CD8-positive, alpha-beta memory T cell (primary cell): Measurements from ENCODE around the gene CMYA5. TPM values are rescaled to one million over a fixed set of nuclear protein-coding genes. Genes with fewer than 3 reads are reported as not detected.
"Not testable (repeated sequence)": the region's sequence is repeated elsewhere in the genome, so short reads cannot be mapped to it uniquely, and the experiment has no call there.

Experiments used
- CTCF ChIA-PET: fragments of 350-600 bp; sonication (Branson Sonifier 250); formaldehyde crosslinking; loops from one replicate; lab custom pipeline; 2021; ENCODE audit warnings: antibody characterized with exemption; lab: Charles Lee
- POLR2A ChIA-PET: fragments of 350-600 bp; sonication (Branson Sonifier 250); formaldehyde crosslinking; loops from one replicate; lab custom pipeline; 2021; ENCODE audit warnings: antibody characterized with exemption; lab: Charles Lee
- DNase-seq, 5 donors: peaks; one replicate each; pipeline versions ENCODE4 v3.0.0 to v3.0.0-alpha.2; 2020 to 2022; ENCODE audit warnings: mixed read lengths in 1 of 5
- H3K27ac ChIP-seq: one replicate; pipeline ENCODE4 v1.7.0; 2013; ENCODE audit warnings: low read depth, mild to moderate bottlenecking, low read length, moderate library complexity
- H3K27me3 ChIP-seq: 2 replicates; pipeline ENCODE4 v1.7.0; 2013; ENCODE audit warnings: low read length, mild to moderate bottlenecking; ENCODE audit not compliant: insufficient read depth, poor library complexity, severe bottlenecking
- H3K36me3 ChIP-seq: 2 replicates; pipeline ENCODE4 v1.7.0; 2013; ENCODE audit warnings: mild to moderate bottlenecking, low read length, moderate library complexity; ENCODE audit not compliant: insufficient read depth
- H3K4me1 ChIP-seq: 2 replicates; pipeline ENCODE4 v1.7.0; 2013; ENCODE audit warnings: mild to moderate bottlenecking, low read length, moderate library complexity; ENCODE audit not compliant: insufficient read depth
- H3K4me3 ChIP-seq: 2 replicates; pipeline ENCODE4 v1.7.0; 2013; ENCODE audit warnings: mild to moderate bottlenecking, low read length
- H3K9me3 ChIP-seq: 2 replicates; pipeline ENCODE4 v1.7.0; 2013; ENCODE audit warnings: mild to moderate bottlenecking, low read length
- H3K27ac Mint-ChIP-seq, 8 donors: one replicate each; pipeline ENCODE4 v1.8.0; 2020 to 2021; ENCODE audit warnings: mixed read lengths in 8 of 8, mild to moderate bottlenecking in 6 of 8, inconsistent platforms in 3 of 8, moderate library complexity in 3 of 8
- H3K27me3 Mint-ChIP-seq, 2 donors: one replicate each; pipeline ENCODE4 v1.8.0; 2020 to 2021; ENCODE audit warnings: mixed read lengths in 2 of 2, mild to moderate bottlenecking in 1 of 2, moderate library complexity in 1 of 2
- H3K36me3 Mint-ChIP-seq, 3 donors: one replicate each; pipeline ENCODE4 v1.8.0; 2020 to 2021; ENCODE audit warnings: mixed read lengths in 3 of 3, inconsistent platforms in 1 of 3, mild to moderate bottlenecking in 1 of 3
- H3K4me1 Mint-ChIP-seq, 3 donors: one replicate each; pipeline ENCODE4 v1.8.0; 2020 to 2021; ENCODE audit warnings: mixed read lengths in 3 of 3, inconsistent platforms in 1 of 3, mild to moderate bottlenecking in 1 of 3
- H3K4me3 Mint-ChIP-seq, 7 donors: one replicate each; pipeline ENCODE4 v1.8.0; 2020 to 2021; ENCODE audit warnings: mixed read lengths in 7 of 7, mild to moderate bottlenecking in 6 of 7, moderate library complexity in 4 of 7, inconsistent platforms in 2 of 7
- H3K9me3 Mint-ChIP-seq, 5 donors: one replicate each; pipeline ENCODE4 v1.8.0; 2020 to 2022; ENCODE audit warnings: mixed read lengths in 5 of 5, mild to moderate bottlenecking in 3 of 5, moderate library complexity in 2 of 5, inconsistent platforms in 1 of 5
- polyA plus RNA-seq: library from polyadenylated mRNA; unstranded; fragments of 300-500 nt; fragmentation: Illumina TruSeq; gene quantifications from one replicate; pipeline ENCODE4 v1.2.3, GENCODE V29; 2021
- total RNA-seq, 2 experiments: library from RNA; stranded (reverse); gene quantifications; one replicate each; pipeline ENCODE4 v1.2.3, GENCODE V29; 2021

The CMYA5 gene
- total and polyA plus RNA-seq, 3 experiments from 2014 or later = 0.10 to 0.16 TPM; not detected in 1

DNA sequence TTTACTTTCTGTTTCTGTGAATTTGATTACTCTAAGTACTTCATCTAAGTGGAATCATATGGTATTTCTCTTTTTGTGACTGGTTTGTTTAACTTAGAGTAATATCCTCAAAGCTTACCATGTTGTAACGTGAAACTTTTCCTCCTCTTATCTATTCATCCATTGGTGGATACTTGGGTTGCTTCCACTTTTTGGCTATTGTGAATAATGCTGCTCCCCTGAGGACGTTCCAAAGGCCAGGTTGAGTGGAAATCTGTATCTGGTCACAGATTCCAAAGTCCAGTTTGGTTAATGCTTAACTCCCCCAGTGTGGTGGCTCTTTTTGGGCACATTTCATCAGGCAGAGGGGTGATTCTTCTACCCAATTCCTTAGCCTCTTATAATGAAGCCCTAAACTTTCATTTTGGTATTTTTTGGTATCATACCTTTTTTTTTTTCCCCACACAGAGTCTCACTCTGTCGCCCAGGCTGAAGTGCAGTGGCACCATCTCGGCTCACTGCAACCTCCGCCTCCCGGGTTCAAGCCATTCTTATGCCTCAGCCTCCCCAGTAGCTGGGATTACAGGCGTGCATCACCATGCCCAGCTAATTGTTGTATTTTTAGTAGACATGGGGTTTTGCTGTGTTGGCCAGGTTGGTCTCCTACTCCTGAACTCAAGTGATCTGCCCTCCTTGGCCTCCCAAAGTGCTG is 65.4 kb downstream of the CMYA5 start:
- Histone ChIP-seq H3K4me3 (no peak overlapping the region), H3K4me1 (no peaks in the 10 kb centered on the region), H3K36me3 (no peaks in the 10 kb centered on the region), H3K27ac (no peak overlapping the region), H3K9me3 (no peaks in the 10 kb centered on the region), H3K27me3 (no peaks in the 10 kb centered on the region)
- H3K4me1 Mint-ChIP-seq = peaks cover 0 to 3% (median 0%) of the 10 kb centered on the region in 3 donors
- peaks cover 16 to 32% of the 10 kb centered on the region in 2 donors for H3K27me3 Mint-ChIP-seq
- CTCF ChIA-PET = no interaction called here
- H3K36me3 Mint-ChIP-seq = peaks cover 0 to 5% (median 0%) of the 10 kb centered on the region in 3 donors
- H3K9me3 Mint-ChIP-seq = no peaks in the 10 kb centered on the region
- no peak overlapping the region for H3K4me3 Mint-ChIP-seq
- DNase-seq = no peak
- POLR2A ChIA-PET = no interaction called here
- H3K27ac Mint-ChIP-seq = no peak overlapping the region

DNA sequence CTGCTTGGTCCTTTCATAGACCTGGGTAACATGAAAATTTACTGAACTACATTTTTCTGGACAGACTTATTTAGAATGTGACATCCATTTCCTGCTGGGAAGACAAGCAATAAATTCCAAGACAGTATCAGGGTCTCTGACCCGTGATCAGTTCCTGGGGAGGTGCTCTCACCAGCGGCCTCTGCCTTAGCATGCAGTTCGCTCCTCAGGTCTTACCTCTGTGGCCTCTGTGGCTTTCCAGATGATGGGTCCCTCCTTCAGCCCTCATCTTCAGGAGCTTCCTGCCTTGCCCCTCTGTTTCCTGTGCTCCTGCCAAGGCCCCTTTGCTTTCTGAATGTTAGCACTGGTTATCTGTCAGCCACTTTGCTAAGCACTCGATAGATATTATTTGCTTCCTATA is 66.4 kb downstream of the CMYA5 start:
- Mint-ChIP-seq H3K9me3 (no peaks in the 10 kb centered on the region), H3K27me3 (peaks cover 14 to 26% of the 10 kb centered on the region in 2 donors), H3K27ac (no peak overlapping the region), H3K4me3 (no peak overlapping the region), H3K36me3 (peaks cover 0 to 5% (median 0%) of the 10 kb centered on the region in 3 donors), H3K4me1 (peaks cover 0 to 3% (median 0%) of the 10 kb centered on the region in 3 donors)
- no peak overlapping the region for H3K4me3 ChIP-seq
- H3K27ac ChIP-seq = no peak overlapping the region
- no peaks in the 10 kb centered on the region for H3K4me1 ChIP-seq
- CTCF ChIA-PET = no interaction called here
- no peak for DNase-seq
- POLR2A ChIA-PET = no interaction called here
- no peaks in the 10 kb centered on the region for H3K36me3 ChIP-seq
- H3K9me3 ChIP-seq = no peaks in the 10 kb centered on the region
- no peaks in the 10 kb centered on the region for H3K27me3 ChIP-seq

GRCh38 chr5:79759436-79759835 is 69.8 kb downstream of the CMYA5 start:
- peaks cover 1 to 5% of the 10 kb centered on the region in 2 donors for H3K27me3 Mint-ChIP-seq
- Histone ChIP-seq H3K27me3 (no peaks in the 10 kb centered on the region), H3K4me3 (no peak overlapping the region), H3K9me3 (no peaks in the 10 kb centered on the region), H3K36me3 (no peaks in the 10 kb centered on the region), H3K4me1 (no peaks in the 10 kb centered on the region), H3K27ac (no peak overlapping the region)
- no peaks in the 10 kb centered on the region for H3K9me3 Mint-ChIP-seq
- ChIA-PET POLR2A (no interaction called here), CTCF (no interaction called here)
- no peak overlapping the region for H3K27ac Mint-ChIP-seq
- no peak for DNase-seq
- H3K4me1 Mint-ChIP-seq = peaks cover 0 to 3% (median 0%) of the 10 kb centered on the region in 3 donors
- no peaks in the 10 kb centered on the region for H3K36me3 Mint-ChIP-seq
- no peak overlapping the region for H3K4me3 Mint-ChIP-seq

- CTCF ChIA-PET = no interaction called here
- DNase-seq = no peak
- H3K4me3 ChIP-seq = no peak overlapping the region
- POLR2A ChIA-PET = no interaction called here
- no peaks in the 10 kb centered on the region for H3K9me3 ChIP-seq
- Mint-ChIP-seq H3K9me3 (no peaks in the 10 kb centered on the region), H3K27me3 (peaks cover under 1 to 1% of the 10 kb centered on the region in 2 donors), H3K4me1 (peaks cover 0 to 3% (median 0%) of the 10 kb centered on the region in 3 donors), H3K27ac (peak overlapping the region in 1 of 8 donors; percentile 11), H3K4me3 (no peak overlapping the region), H3K36me3 (no peaks in the 10 kb centered on the region)
- H3K27ac ChIP-seq = no peak overlapping the region
- no peaks in the 10 kb centered on the region for H3K36me3 ChIP-seq
- H3K4me1 ChIP-seq = no peaks in the 10 kb centered on the region
- H3K27me3 ChIP-seq = no peaks in the 10 kb centered on the region
Measured at GRCh38 chr5:79759848-79760247, 70.2 kb downstream of the CMYA5 start.

DNA sequence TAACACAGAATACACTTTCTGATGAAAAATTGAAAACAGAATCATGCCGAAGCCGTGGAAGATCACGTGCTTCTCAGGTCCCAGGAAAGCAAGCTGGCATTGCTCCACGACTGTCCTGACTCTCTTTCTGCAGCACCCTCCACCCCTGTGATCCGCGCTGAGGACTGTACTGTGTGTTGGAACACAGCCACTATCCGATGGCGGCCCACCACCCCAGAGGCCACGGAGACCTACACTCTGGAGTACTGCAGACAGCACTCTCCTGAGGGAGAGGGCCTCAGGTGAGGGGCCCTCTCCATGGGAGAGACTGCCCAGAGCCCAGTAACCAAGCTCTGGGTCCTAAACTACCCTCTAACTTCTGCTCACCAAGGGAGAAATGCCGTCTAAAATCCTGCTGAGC is 73.3 kb downstream of the CMYA5 start:
- H3K4me3 ChIP-seq = no peak overlapping the region
- H3K27me3 Mint-ChIP-seq = peaks cover 3 to 4% of the 10 kb centered on the region in 2 donors
- H3K27ac ChIP-seq = no peak overlapping the region
- H3K9me3 ChIP-seq = no peaks in the 10 kb centered on the region
- CTCF ChIA-PET = interaction anchor here (1.4 kb wide), 1 partner anchor 12 kb away, joined by 3 read pairs; no protein-coding TSS in a partner anchor
- H3K9me3 Mint-ChIP-seq = peaks cover 0 to 8% (median 1%) of the 10 kb centered on the region in 5 donors
- no peaks in the 10 kb centered on the region for H3K4me1 ChIP-seq
- no peaks in the 10 kb centered on the region for H3K36me3 Mint-ChIP-seq
- DNase-seq = no peak
- H3K27ac Mint-ChIP-seq = peak overlapping the region in 1 of 8 donors; percentile 61
- POLR2A ChIA-PET = no interaction called here
- H3K4me1 Mint-ChIP-seq = no peaks in the 10 kb centered on the region
- H3K4me3 Mint-ChIP-seq = no peak overlapping the region
- no peaks in the 10 kb centered on the region for H3K36me3 ChIP-seq
- H3K27me3 ChIP-seq = no peaks in the 10 kb centered on the region

DNA sequence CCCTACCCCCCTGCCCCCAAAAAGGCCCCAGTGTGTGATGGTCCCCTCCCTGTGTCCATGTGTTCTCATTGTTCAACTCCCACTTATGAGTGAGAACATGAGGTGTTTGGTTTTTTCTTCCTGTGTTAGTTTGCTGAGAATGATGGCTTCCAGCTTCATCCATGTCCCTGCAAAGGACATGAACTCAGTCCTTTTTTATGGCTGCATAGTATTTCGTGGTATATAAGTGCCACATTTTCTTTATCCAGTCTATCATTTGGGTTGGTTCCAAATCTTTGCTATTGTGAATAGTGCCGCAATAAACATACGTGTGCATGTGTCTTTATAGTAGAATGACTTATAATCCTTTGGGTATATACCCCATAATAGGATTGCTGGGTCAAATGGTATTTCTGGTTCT is 74.5 kb downstream of the CMYA5 start:
- H3K9me3 ChIP-seq, H3K36me3 Mint-ChIP-seq, H3K36me3 ChIP-seq, DNase-seq, H3K4me3 Mint-ChIP-seq, H3K4me1 Mint-ChIP-seq, H3K9me3 Mint-ChIP-seq, H3K4me3 ChIP-seq, H3K27me3 ChIP-seq, H3K27ac ChIP-seq, POLR2A ChIA-PET, H3K4me1 ChIP-seq, H3K27me3 Mint-ChIP-seq, H3K27ac Mint-ChIP-seq: not testable (repeated sequence)
- CTCF ChIA-PET = interaction anchor here (0.7 kb wide), 1 partner anchor 10 kb away, joined by 3 read pairs; no protein-coding TSS in a partner anchor

- CTCF ChIA-PET = no interaction called here
- H3K27me3 ChIP-seq = no peaks in the 10 kb centered on the region
- H3K36me3 Mint-ChIP-seq = peaks cover 0 to 15% (median 4%) of the 10 kb centered on the region in 3 donors
- peaks cover 0 to 6% (median 0%) of the 10 kb centered on the region in 3 donors for H3K4me1 Mint-ChIP-seq
- POLR2A ChIA-PET = no interaction called here
- no peaks in the 10 kb centered on the region for H3K36me3 ChIP-seq
- no peaks in the 10 kb centered on the region for H3K4me1 ChIP-seq
- no peak overlapping the region for H3K4me3 ChIP-seq
- no peak overlapping the region for H3K27ac Mint-ChIP-seq
- peaks cover 4 to 15% (median 9%) of the 10 kb centered on the region in 5 donors for H3K9me3 Mint-ChIP-seq
- no peak overlapping the region for H3K27ac ChIP-seq
- DNase-seq = no peak
- no peak overlapping the region for H3K4me3 Mint-ChIP-seq
- peaks cover 13 to 42% of the 10 kb centered on the region in 2 donors for H3K27me3 Mint-ChIP-seq
- no peaks in the 10 kb centered on the region for H3K9me3 ChIP-seq
Measured at GRCh38 chr5:79771387-79771786, 81.8 kb downstream of the CMYA5 start.

- DNase-seq = no peak
- Histone ChIP-seq H3K27me3 (no peaks in the 10 kb centered on the region), H3K4me1 (no peaks in the 10 kb centered on the region), H3K27ac (no peak overlapping the region), H3K4me3 (no peak overlapping the region), H3K9me3 (no peaks in the 10 kb centered on the region), H3K36me3 (no peaks in the 10 kb centered on the region)
- peaks cover 11 to 40% of the 10 kb centered on the region in 2 donors for H3K27me3 Mint-ChIP-seq
- H3K4me3 Mint-ChIP-seq = no peak overlapping the region
- H3K9me3 Mint-ChIP-seq = peaks cover 2 to 15% (median 9%) of the 10 kb centered on the region in 5 donors
- H3K27ac Mint-ChIP-seq = no peak overlapping the region
- ChIA-PET POLR2A (no interaction called here), CTCF (no interaction called here)
- H3K4me1 Mint-ChIP-seq = peaks cover 0 to 6% (median 0%) of the 10 kb centered on the region in 3 donors
- peaks cover 0 to 15% (median 4%) of the 10 kb centered on the region in 3 donors for H3K36me3 Mint-ChIP-seq
Measured at GRCh38 chr5:79772651-79773050, 83.0 kb downstream of the CMYA5 start.
